GM12872 (cell line): ENCODE data around the gene ALOX12B.

ENCODE experiments used
- TF ChIP-seq, protein P1 (sequence below): IDR thresholded peaks from 3 replicates; pipeline ENCODE4 v1.5.1; 2011; ENCODE audit warnings: low read depth, mild to moderate bottlenecking, low read length, moderate library complexity; ENCODE audit not compliant: insufficient read depth

The ALOX12B gene

GRCh38 chr17:8064561-8065019, 22.9 kb downstream of the ALOX12B start:
- TF ChIP-seq, protein P1, sequence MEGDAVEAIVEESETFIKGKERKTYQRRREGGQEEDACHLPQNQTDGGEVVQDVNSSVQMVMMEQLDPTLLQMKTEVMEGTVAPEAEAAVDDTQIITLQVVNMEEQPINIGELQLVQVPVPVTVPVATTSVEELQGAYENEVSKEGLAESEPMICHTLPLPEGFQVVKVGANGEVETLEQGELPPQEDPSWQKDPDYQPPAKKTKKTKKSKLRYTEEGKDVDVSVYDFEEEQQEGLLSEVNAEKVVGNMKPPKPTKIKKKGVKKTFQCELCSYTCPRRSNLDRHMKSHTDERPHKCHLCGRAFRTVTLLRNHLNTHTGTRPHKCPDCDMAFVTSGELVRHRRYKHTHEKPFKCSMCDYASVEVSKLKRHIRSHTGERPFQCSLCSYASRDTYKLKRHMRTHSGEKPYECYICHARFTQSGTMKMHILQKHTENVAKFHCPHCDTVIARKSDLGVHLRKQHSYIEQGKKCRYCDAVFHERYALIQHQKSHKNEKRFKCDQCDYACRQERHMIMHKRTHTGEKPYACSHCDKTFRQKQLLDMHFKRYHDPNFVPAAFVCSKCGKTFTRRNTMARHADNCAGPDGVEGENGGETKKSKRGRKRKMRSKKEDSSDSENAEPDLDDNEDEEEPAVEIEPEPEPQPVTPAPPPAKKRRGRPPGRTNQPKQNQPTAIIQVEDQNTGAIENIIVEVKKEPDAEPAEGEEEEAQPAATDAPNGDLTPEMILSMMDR, result no peak

GRCh38 chr17:8063761-8064534, 23.6 kb downstream of the ALOX12B start:
- TF ChIP-seq, protein P1, result no peak

DNA sequence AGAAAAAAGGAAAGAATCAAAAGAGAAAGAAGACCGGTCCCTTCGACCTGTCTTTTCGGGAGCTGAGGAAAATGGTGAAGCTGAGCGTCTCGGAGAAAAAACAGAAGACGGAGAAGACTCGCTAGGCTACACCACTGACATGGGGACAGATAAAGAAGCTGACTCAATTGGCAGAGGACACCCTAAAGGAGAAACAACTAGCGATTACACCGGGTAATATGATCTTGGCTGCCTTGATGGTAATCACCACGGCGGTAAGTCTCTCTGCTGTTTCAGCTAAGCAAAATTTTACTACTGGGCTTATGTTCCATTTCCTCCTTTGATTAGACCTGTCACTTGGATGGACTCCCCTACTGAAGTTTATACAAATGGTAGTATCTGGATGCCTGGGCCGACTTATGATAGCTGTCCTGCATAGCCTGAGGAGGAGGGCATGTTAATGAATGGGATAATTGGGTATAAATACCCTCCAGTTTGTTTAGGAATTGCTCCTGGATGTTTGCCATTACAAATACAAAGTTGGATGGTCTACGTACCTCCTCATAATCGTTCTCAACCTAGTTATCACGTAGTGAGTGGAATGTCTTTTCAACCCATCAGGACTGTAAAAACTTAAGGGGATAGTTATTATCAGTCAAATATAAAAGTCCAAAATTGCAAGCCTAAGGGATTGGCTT, 24.6 kb downstream of the ALOX12B start:
- TF ChIP-seq, protein P1, result no peak

DNA sequence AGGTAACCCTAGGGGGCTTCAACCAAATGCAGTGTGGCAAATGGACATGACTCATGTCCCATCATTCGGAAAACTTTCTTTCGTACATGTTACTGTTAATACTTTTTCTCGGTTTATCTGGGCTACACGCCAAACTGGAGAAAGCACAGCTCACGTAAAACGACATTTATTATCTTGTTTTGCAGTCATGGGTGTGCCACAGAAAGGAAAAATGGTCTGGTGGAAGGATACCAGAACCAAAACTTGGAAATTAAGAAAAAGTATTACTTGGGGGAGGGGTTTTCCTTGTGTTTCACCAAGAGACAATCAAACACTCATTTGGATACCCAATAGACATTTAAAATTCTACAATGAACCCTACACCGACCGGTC, 25.1 kb downstream of the ALOX12B start:
- TF ChIP-seq, protein P1, result no peak

DNA sequence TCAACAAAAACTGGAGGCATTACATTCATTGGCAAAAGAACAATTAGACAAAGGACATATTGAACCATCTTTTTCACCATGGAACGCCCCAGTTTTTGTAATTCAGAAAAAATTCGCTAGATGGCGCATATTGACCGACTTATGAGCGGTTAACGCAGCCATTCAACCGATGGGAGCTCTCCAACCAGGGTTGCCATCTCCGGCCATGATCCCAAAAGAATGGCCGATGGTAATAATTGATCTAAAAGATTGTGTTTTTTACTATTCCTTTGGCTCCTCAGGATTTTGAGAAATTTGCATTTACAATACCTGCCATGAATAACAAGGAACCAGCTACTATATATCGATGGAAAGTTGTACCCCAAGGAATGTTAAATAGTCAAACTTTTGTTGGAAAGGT, 27.2 kb downstream of the ALOX12B start:
- TF ChIP-seq, protein P1, result peak; percentile 68

DNA sequence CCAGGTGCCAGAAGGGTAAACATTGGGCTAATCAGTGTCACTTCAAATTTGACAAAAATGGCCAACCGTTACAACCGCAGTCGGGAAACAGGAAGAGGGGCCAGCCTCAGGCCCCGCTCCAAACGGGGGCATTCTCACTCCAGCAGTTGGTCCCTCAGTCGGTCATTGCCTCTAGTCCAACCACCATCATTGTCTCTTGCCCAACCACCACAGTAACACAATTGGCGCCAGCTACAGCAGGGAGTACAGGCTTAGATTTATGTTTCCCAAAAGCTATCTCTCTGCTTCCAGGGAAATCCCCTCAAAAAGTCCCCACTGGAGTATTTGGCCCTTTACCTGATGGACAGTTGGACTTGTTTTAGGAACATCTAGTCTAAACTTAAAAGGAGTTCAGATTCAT, 28.4 kb downstream of the ALOX12B start:
- TF ChIP-seq, protein P1, result no peak

GRCh38 chr17:8057691-8058114, 29.8 kb downstream of the ALOX12B start:
- TF ChIP-seq, protein P1, result peak; percentile 75
